GM21447 (cell line): ENCODE results near the gene GOLGA6L7.
"Not testable (repeated sequence)": the region's sequence is repeated elsewhere in the genome, so short reads cannot be mapped to it uniquely, and the experiment has no call there.

Experiments used
- ATAC-seq: cut with Tn5 transposase; IDR thresholded peaks from one replicate; pipeline ENCODE4 v1.9.1; 2021; ENCODE audit not compliant: unreplicated experiment

Gene GOLGA6L7

GRCh38 chr15:28847247-28847646 lies 1.2 kb downstream of the GOLGA6L7 start:
- peak; percentile 87 for ATAC-seq

GRCh38 chr15:28844147-28844546 lies 4.3 kb downstream of the GOLGA6L7 start:
- ATAC-seq: not testable (repeated sequence)

GRCh38 chr15:28843520-28843919 lies 4.9 kb downstream of the GOLGA6L7 start:
- ATAC-seq: not testable (repeated sequence)

GRCh38 chr15:28842210-28842609 lies 6.2 kb downstream of the GOLGA6L7 start:
- not testable (repeated sequence) for ATAC-seq

GRCh38 chr15:28840285-28840684 lies 8.2 kb downstream of the GOLGA6L7 start:
- not testable (repeated sequence) for ATAC-seq

GRCh38 chr15:28834957-28835585 lies 13.4 kb downstream of the GOLGA6L7 start:
- not testable (repeated sequence) for ATAC-seq

- ATAC-seq: not testable (repeated sequence)
These were observed 16.4 kb downstream of the GOLGA6L7 start for GRCh38 chr15:28831897-28832587.

GRCh38 chr15:28821420-28821819 lies 27.0 kb downstream of the GOLGA6L7 start:
- ATAC-seq: not testable (repeated sequence)

GRCh38 chr15:28819930-28820295 lies 28.5 kb downstream of the GOLGA6L7 start:
- not testable (repeated sequence) for ATAC-seq

GRCh38 chr15:28819019-28819929 lies 29.2 kb downstream of the GOLGA6L7 start:
- not testable (repeated sequence) for ATAC-seq

GRCh38 chr15:28818168-28818567 lies 30.3 kb downstream of the GOLGA6L7 start:
- not testable (repeated sequence) for ATAC-seq

GRCh38 chr15:28814059-28814458 lies 34.4 kb downstream of the GOLGA6L7 start:
- ATAC-seq: not testable (repeated sequence)

- ATAC-seq: not testable (repeated sequence)
These were observed 35.1 kb downstream of the GOLGA6L7 start for GRCh38 chr15:28813392-28813791.

- not testable (repeated sequence) for ATAC-seq
These were observed 36.4 kb downstream of the GOLGA6L7 start for GRCh38 chr15:28811852-28812550.

- not testable (repeated sequence) for ATAC-seq
These were observed 38.0 kb downstream of the GOLGA6L7 start for GRCh38 chr15:28810444-28810843.

GRCh38 chr15:28808136-28808535 lies 40.3 kb downstream of the GOLGA6L7 start:
- ATAC-seq: not testable (repeated sequence)

GRCh38 chr15:28800366-28800765 lies 48.1 kb downstream of the GOLGA6L7 start:
- not testable (repeated sequence) for ATAC-seq

- ATAC-seq: not testable (repeated sequence)
These were observed 50.2 kb downstream of the GOLGA6L7 start for GRCh38 chr15:28798234-28798633.

GRCh38 chr15:28794231-28794630 lies 54.2 kb downstream of the GOLGA6L7 start:
- not testable (repeated sequence) for ATAC-seq
